ENCODE measurements around the gene IL1RAPL2.

Gene IL1RAPL2

DNA sequence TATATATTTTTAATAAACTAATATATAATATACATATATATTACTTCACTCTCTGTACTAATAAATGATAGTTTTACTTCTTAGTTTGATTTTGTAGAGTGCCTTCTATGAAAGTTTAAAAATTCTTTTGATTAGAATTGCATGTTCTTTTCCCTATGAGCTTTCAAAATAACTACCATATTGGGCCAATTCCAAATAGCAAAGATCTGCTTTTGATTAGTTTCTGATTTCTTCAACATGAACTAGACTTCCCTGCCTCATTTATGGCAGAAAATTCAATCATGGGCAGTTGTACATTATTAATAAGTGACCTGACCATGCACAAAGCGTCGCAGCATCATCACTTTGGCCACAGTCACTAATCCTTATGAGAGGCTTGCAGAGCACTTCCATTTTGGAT is 703.4 kb downstream of the IL1RAPL2 start:
- no peak for DNase-seq (ENCODE audit: low spot score)

DNA sequence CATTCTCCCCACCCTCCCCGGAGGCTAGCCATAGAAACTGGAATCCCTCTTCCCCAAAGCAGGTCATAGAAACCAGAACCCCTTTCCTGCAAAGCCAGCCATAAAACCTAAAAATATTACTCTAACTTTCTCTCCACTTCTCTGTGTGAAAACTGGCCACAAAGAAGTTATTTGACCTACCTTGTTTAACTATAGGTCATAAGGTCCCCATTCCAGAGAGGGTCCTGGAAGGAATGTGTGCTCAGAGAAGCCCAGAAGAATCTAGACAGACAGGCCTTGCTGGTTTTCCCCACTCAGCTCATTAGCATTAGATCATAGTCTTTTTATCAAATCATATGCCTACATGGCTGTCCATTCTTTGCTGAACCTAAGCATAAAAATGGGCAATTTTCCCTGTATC is 707.3 kb downstream of the IL1RAPL2 start:
- no peak for DNase-seq (ENCODE audit: low spot score)

DNA sequence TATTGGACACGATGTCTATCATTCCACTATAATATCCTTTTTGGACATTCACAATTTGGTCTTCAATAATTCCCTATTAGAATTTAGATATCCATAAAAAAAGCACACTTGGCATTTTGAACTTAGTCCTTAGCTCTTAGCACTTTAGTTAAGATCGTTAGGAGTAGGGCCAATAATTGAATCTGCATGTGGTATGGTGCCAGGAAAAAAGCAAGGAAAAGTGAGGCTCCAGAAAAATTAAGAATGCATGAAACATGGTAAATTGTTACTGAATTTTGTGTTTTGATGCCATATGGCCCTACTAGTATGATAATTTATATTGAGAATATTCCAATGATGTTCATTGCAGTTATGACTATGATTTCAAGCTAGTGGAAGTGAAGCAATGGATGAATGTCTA is 708.1 kb downstream of the IL1RAPL2 start:
- no peak for DNase-seq (ENCODE audit: low spot score)

DNA sequence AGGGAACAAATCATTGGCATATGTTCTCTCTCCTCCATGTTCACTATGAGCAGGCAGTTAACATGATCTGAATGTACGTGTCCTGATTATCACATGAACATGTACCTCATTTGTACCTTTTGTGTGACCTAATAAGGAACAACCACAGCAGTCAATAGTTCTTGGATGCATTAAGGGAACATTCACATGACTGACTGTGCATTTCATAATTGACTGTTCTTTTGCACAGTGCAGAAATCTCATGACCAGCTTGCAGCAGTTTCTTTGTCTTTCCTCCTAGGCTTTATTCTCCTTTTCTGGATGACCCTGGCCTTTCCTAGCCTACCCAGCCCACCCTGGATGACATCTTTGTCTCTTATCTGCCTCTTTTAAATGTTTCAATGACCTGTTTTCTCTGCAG is 711.1 kb downstream of the IL1RAPL2 start:
- no peak for DNase-seq (ENCODE audit: low spot score)

DNA sequence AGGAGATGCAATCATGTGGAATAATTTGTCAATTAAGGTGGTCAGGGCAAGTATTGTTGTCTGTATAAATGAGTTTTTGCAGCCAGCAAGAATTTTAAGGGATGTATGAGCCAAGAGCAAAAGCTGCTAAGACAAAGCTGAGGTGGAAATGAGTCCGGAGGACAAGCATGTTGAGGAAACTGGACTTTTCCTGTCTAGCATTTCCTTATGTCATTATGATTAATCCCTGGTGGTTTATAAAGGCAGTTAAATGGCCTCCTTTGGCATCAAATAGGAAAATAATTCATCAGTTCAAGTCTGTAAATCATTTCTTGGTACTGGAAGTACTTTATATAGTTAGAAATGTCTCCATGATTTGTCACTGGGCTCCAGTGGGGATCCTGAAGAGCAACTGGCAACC is 716.1 kb downstream of the IL1RAPL2 start:
- DNase-seq (ENCODE audit: low spot score) = no peak

DNA sequence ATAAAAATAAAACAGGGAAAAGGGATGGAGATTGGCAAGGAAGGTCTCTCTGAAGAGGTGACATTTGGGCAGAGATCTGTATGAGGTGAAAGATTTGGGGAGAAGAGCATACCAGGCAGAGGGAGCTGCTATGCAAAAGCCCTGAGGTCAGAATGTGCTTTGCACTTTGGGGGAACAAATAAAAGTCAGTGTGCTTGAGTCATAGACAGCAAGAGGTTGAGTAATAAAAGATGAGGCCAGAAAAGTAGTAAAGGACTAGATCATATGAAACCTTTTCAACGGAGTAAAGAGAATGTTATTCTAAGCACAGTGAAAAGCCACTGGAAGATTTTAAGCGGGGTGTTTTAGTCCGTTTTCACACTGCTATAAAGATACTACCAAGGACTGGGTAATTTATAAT is 731.0 kb downstream of the IL1RAPL2 start:
- DNase-seq (ENCODE audit: low spot score) = no peak

DNA sequence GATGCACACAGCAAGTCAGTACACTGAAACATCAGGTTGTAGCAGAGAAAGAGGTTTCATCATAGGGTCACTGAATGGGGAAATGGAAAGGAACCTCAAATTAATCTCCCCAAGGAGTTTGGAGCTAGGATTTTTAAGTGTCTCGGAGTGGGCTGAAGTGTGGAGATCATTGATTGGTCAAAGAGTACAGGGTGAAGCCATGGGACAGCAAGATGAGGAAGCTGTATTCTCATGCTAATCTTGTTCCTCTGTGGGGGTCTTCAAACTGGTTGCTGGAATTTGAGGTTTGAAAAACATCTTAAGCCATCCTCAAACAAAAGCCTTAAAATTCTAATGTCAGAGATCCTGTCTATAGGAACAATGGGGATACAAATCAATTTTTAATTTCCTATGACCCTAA is 733.3 kb downstream of the IL1RAPL2 start:
- DNase-seq (ENCODE audit: low spot score) = no peak

DNA sequence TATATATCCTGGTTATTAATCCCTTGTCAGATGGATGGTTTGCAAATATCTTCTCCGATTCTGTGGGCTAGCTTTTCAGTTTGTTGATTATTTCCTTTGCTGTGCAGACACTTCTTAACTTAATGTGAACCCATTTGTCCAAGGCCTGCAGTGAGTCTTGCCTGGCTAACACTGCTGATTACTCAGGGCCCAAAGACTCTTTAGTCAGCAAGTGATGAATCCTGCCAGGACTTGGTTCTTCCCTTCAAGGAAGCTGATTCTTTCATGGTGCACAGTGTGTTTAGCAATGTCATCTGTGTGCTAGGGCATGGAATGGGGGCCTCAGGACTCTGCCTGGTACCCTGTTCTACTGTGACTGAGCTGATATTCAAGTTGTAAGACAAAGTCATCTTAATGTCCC is 736.2 kb downstream of the IL1RAPL2 start:
- DNase-seq (ENCODE audit: low spot score) = no peak

DNA sequence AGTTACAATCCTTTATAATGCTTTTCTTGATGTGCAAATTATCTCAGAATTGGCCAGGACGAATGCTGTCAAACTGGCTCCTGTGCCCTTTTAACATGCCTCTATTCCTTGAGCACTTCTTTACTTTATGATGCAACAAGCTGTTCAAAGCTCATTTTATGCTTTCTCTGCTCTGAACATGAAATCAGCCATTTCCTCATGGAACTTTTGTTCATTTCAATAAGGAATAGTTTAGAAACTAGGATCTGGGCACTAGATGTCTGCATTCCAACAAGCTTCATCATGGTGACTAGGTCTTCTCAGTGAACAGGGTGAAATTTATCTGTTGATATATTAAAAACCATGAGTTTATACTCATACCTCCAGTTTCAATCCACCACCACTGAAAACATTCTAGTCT is 741.8 kb downstream of the IL1RAPL2 start:
- DNase-seq (ENCODE audit: low spot score) = no peak

DNA sequence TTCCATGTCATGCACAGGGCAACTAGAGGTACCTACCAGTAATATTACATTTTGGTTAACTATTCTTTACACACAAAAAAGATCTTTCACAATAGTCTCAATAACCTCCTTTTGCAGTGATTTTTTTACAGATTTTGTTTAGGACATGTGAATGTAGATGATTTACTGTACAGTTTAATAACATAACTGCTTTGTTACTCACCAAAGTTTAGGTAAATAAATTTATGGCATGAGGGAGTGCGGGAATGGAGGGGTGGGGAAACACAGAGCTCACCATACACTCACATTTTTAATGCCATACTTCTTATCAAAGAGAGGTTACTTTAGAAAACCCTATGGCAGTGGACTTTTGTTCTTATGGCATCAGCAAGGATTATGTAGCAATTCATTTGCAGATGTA is 747.6 kb downstream of the IL1RAPL2 start:
- no peak for DNase-seq (ENCODE audit: low spot score)

DNA sequence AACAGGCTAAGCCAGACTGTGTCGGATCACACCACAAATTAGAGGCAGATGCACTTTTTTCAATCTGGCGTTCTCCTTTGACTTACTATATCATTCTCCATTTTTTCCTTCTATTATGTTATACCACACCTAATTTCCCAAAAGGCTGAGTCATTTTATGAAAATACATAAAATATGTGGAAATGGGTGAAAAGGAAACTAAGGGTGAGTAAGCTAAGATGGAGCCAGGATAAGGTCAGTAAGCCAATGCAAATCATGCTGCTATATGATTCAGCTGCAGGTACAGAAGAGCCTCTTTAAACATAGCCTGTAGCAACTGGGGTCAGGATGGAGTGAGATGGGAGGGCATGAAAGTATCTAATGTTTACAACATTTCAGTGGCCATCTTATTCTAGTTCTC is 748.5 kb downstream of the IL1RAPL2 start:
- DNase-seq (ENCODE audit: low spot score) = no peak

DNA sequence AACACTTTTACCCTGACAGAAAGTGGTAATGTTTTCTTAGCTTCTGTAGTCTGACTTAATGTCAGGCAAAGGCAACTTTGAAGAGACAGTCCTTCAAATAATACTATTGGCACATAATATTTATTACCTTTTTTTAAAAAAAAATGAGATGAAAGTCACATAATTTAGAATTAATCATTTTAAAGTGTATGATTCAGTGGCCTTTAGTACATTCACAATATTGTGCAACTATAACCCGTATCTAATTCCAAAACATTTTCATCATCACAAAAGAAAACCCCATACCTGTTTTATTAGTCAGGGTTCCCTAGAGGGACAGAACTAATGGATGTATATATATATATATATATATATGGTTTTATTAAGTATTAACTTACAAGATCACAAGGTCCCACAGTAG is 749.2 kb downstream of the IL1RAPL2 start:
- DNase-seq (ENCODE audit: low spot score) = no peak

DNA sequence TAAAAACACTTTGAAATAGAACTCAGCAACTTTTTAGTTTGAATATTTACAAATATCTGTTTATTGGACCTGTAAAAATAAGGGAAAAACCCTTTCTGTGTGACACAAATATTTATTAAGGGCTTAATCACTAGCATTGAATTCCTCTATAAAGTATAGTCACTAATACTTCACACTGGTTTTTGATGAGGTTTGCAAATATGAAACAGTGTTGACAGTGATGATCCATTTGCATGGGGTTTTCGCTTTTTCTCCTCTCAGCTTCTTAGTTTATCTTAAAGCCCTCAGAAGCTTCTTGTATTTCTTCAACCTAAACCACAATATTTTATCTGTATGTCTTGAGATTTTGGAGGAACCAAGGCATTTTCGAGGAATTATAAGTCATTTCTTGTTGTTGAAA is 751.1 kb downstream of the IL1RAPL2 start:
- DNase-seq (ENCODE audit: low spot score) = no peak

DNA sequence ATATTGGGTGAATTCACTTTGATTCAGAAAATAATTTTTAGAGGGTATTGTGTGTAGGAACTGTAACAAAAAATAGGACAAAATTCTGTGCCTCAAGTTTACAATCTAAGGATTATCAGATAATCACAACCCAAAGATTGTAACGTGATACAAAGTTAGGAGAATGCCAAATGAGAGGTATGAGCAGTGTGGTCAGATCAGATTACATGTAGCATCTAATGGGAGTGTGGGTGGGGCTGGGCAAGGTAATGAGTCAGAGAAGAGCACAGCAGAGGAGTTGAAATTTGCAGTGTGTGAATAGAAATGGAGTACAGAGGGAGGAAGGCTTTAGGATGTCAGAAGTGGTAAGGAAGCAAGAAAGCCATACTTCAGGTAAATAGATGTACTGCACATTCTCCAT is 757.9 kb downstream of the IL1RAPL2 start:
- no peak for DNase-seq (ENCODE audit: low spot score)

DNA sequence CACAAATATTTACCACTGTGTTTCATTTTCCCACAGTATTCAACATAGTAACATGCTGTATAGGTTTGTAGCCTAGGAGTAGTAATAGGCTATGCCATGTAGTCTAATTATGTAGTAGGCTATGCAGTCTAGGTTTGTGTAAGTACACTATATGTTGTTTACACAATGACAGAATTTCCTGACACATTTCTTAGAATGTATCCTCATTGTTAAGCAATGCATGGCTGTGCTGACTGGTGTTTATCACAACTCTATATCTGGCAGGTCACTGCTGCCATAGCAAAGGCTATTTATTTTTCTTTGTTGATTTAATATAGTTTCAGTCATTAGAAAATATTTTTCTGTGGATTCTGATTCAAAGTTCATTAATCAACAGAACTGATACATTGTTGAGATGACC is 762.8 kb downstream of the IL1RAPL2 start:
- no peak for DNase-seq (ENCODE audit: low spot score)

DNA sequence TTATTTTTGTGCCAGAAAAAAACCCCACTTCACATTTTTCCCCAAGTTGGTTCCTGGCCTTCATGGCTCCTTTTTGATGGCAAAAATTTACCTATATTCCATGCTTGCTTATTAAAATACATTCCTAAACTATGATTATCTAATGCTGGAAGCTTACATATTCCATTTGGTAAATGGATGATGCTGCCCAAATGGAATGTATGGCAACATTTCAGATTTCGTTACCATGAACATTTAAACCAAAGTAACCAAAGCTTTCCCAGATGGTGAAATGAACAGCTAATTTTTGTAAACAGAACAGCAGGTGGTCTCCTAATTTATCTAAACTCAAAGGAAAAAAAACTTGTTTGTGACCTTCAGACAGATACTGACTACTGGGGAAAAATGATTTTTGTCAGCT is 765.2 kb downstream of the IL1RAPL2 start:
- DNase-seq (ENCODE audit: low spot score) = no peak

DNA sequence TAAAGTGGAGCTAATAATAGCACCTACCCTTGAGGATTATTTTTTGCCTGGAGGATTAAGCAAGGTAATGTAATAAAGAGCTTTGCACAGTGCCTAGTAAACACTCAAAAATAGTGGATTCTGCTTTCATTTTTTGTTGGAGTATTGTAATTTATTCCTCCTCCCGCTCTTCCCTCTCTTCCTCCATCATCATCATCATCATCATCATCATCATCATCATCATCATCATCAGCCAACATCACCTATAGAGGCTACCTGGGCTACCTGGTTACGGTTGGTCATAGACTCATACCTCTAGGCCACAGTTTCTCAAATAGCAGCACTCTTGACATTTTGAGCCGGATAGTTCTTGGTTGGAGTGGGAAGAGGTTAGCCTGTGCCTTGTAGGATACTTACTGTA is 781.4 kb downstream of the IL1RAPL2 start:
- no peak for DNase-seq (ENCODE audit: low spot score)

DNA sequence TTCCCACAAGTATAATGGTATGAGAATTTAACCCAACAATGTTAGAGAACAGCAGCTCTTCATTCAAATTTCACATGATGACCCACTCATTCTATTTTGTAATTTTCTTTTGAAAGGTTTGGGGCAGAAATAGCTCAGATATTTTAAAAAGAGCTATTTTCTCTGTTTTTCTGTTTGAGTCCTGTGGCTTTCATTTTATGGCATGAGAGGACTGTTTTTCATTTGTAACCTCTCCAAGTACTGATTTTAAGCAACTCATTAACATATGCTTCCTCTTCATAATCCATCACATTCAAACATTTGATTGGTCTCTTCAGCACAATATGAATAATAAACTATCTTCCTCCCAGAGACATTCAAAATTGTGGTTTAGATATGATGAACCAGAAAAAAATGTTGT is 783.5 kb downstream of the IL1RAPL2 start:
- no peak for DNase-seq (ENCODE audit: low spot score)

DNA sequence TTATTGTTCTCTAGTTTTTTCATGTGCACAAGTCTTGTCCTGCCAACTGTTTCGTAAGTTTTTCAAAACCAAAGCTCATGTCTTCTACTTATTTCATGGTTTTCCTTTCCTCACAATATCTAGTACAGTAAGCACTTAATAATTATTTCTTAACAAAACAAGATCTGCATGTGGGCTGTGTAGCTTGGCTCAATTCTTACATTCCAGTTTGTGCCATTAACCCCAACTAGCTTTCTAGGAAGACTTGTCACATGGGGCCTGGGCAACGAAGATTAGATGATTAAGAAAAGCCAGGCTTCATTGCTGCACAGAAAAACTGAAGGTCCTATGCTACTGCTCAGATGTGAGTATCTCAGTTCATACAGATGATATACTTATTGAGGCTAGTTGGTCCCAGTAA is 809.8 kb downstream of the IL1RAPL2 start:
- DNase-seq (ENCODE audit: low spot score) = no peak

DNA sequence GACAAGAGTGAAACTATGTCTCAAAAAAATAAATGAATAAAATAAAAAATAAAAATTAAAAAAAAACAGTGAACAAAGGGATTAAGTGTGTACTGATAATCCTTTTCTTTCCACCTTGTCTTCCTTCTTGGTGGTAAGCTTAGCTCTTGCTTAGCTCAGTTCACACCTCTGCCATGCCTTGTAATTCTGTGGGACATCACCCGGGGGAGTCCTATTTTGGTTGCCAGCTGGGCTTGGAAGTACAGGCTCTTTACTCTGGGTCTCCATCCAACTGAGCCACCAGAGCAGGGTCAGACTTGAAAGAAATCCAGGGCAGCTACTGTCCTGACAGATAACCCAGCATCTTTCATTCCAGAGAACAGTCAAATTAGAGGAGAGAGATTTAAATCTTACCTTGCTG is 858.7 kb downstream of the IL1RAPL2 start:
- no peak for DNase-seq (ENCODE audit: low spot score)

DNA sequence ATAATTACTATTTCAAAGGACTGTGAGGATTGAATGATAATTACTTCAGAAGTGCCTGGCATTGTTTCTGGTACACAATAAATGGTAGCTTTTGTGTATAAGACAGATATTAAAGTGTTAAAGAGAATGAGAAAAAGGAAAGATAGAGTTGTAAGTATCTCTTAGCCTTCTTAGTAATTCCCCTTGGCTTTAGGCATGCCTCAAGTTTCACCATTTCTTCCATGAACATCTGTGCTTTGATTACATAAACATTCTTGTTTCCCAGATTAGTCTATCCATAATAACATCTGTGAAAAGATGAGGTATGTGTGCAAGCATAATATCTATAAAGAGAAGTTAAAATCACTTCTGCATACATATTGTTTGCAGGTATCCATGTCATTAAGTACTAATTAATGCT is 885.4 kb downstream of the IL1RAPL2 start:
- no peak for DNase-seq (ENCODE audit: low spot score)

DNA sequence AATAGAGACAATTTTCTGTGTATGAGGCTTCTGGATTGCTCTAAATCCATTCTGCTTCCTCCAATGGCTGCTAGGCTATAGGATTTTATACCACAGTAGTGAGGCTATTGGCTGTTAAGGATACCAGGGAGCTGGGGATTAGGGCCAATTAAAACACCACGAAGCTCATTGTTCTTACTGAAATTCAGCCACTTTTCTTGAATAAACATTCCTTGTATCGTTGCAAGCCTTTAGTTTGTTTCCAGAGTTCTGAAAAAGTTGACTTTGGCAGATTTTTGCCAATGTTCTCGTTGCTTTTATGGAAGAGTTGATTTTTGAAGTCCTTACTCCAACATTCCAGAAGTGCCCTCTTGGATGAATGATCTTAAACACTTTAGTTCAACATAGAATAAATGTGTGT is 892.8 kb downstream of the IL1RAPL2 start:
- no peak for DNase-seq (ENCODE audit: low spot score)

DNA sequence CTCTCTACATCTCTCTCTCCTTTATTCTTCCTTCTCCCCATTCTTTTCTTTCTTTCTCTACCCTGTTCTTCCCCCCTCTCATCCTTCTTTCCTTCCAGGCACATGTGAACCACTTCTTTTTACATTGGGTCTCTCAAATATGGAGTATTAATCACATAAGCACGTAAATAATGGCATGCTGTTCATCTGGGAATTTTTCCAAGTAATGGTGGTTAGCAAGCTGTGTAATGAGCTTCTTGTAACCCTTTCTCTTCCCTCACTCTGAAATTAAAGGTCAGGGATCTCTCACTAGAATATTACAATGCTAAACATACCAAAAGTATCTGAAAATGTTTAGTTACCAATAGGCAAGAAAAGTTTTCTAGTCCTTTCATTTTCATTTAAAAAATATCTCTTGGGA is 894.4 kb downstream of the IL1RAPL2 start:
- DNase-seq (ENCODE audit: low spot score) = no peak

DNA sequence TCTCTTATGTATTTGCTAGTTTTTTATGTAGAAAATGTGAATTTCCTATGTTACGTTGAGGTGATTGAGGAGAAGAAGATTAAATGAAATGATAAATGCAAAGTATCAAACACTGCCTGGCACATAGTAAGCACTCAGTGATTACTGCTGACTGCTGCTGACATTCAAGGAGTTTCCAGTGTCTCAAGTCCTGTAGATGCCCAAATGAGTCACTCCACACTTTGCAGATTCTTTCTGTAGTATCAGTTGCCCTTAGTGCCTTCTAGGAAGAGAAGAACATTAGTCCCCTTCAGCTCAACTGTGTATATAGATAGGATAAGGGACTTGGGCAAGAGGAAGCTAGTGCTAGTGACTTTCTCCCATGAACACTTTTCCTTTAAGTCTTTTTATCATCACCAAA is 895.0 kb downstream of the IL1RAPL2 start:
- DNase-seq (ENCODE audit: low spot score) = no peak

DNA sequence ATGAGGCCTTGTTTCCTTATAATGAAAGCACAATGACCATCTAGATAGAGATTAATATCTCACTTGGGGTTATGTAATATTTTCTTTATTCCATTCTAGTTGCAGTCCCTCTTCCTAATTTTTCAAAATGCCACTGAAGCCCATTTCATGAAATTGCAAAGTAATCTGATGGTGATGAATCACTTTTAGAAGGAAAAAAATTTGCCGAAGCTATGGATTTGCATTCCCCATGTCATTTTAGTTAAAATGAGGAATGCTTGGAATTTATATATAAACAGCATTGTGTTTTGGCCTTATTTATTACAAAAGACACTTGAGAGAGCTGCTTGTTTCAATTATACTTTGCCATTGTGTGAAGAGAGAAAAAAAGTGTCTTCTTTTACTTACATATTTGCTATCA is 896.2 kb downstream of the IL1RAPL2 start:
- DNase-seq (ENCODE audit: low spot score) = no peak
